Measurements from ENCODE around the gene PPP1R1B. TPM values are rescaled to one million over a fixed set of nuclear protein-coding genes. Genes with fewer than 3 reads are reported as not detected.

Gene PPP1R1B
- total and polyA plus RNA-seq, 3 donors from 2014 or later = 22.4 to 63.1 (median 24.3) TPM

DNA sequence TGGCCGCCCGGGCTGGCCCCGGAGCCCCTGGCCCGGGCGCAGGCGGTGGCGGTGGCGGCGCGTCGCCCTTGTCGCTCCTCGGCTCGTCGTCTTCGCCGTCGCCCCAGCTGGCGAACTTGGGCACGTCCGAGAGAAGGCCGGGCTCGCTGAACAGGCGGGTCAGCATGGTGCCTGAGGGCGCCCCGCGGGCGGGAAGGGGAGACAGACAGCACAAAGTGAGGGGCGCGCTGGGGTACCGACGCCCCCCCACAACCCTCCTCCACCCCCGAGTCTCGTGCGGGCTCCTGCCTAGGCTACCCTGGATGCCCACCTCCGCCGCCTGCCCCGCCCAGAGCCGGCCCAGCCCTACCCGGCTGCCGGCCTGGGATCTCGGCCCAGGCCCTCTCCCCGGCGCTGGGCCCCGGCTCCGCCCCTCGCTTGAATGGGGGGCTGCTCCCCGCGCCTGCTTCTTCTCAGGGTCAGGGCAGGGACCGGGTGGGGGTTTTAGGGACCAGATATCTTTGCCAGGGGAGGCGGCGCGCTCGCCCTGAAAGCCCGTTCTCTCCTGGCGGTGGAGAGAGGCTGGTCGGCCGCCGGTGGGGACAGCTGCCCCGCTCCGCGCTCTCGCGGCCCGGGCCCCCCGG, 20.2 kb upstream of the PPP1R1B start:
- H3K27me3 ChIP-seq = peaks cover 5% of the 10 kb centered on the region
- DNase-seq = no peak
- WGBS, 2 donors = 0 to 1% methylated on average over 11 to 63 of the region's 66 CpGs
- no peak overlapping the region for H3K27ac ChIP-seq
- H3K9me3 ChIP-seq = no peaks in the 10 kb centered on the region
- intact Hi-C loops (cut with DNase I; ENCODE audit: low total_unique reads) = no loop called here
- H3K36me3 ChIP-seq (ENCODE audit: low read depth, missing control alignments) = no peaks in the 10 kb centered on the region
- peaks cover 6% of the 10 kb centered on the region for H3K4me1 ChIP-seq
- TF ChIP-seq POLR2A (IDR thresholded peaks at IDR 0.05) = no peak
- TF ChIP-seq, protein P1, sequence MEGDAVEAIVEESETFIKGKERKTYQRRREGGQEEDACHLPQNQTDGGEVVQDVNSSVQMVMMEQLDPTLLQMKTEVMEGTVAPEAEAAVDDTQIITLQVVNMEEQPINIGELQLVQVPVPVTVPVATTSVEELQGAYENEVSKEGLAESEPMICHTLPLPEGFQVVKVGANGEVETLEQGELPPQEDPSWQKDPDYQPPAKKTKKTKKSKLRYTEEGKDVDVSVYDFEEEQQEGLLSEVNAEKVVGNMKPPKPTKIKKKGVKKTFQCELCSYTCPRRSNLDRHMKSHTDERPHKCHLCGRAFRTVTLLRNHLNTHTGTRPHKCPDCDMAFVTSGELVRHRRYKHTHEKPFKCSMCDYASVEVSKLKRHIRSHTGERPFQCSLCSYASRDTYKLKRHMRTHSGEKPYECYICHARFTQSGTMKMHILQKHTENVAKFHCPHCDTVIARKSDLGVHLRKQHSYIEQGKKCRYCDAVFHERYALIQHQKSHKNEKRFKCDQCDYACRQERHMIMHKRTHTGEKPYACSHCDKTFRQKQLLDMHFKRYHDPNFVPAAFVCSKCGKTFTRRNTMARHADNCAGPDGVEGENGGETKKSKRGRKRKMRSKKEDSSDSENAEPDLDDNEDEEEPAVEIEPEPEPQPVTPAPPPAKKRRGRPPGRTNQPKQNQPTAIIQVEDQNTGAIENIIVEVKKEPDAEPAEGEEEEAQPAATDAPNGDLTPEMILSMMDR (IDR thresholded peaks at IDR 0.05) = no peak
- H3K4me3 ChIP-seq = peak overlapping the region in 1 of 2 donors; percentile 3

DNA sequence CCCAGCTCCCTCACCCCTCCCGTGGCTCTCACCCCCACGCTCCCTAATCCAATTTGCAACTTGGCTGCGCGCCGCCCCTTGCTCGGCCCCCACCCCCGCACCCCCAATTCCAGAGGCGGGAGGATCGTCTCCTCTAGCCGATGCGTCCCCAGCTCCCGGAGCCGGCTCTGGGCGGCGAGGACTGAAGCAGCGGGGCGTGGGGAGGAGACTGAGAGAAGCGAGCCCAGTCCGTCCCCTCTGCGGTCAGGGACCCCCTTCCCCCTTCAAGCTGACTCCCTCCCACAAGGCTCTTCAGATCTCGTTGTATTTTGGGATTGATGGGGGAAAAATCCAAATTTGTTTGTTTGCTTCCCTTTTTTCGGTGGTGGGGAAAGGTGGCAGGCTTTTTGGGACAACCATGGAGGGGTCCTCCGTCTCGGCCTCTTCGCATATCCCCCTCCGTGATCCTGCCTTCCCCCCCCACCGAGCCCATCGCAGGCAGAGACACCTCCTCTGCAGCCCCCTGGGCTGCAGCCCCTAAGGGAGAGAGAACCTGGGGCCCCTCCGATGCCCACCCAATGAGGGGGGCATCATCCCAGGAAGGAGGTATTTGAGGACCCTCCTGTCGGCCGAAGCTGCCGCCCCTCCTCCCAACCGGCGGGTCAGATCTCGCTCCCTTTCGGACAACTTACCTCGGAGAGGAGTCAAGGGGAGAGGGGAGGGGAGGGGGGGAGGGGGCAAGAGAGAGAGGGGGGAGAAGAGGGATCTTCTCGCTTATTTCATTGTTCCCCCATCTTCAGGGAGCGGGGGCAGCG, 19.5 kb upstream of the PPP1R1B start:
- Histone ChIP-seq H3K4me1 (peaks cover 6% of the 10 kb centered on the region), H3K4me3 (no peak overlapping the region), H3K27ac (no peak overlapping the region), H3K9me3 (no peaks in the 10 kb centered on the region), H3K27me3 (peaks cover 5% of the 10 kb centered on the region), H3K36me3 (ENCODE audit: low read depth, missing control alignments) (no peaks in the 10 kb centered on the region)
- no peak for TF ChIP-seq POLR2A (IDR thresholded peaks at IDR 0.05)
- TF ChIP-seq, protein P1 (IDR thresholded peaks at IDR 0.05) = no peak
- WGBS, 2 donors = 0 to 2% methylated on average over 16 to 37 of the region's 40 CpGs
- no peak for DNase-seq
- intact Hi-C loops (cut with DNase I; ENCODE audit: low total_unique reads) = no loop called here

DNA sequence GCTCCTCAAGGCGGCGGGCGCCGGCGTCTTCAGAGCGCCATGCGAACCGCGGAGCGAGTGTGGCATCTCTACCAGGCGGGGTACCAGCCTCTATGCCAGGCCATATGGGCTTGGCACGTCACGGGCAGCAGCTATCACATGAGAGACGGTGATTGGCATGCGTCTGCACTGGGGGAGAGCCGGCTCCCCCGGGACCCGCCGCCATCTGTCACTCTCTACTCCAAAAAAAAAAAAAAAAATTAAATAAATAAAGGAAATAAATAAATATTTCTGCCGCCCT, 19.0 kb upstream of the PPP1R1B start, which contains the start of gene NEUROD2:
NEUROD2 (minus strand) TSS at position 70 of the 280 bp plus-strand sequence. CDS start 1,321 bp downstream, outside the sequence.
- TF ChIP-seq, protein P1 (IDR thresholded peaks at IDR 0.05) = no peak
- no peak for TF ChIP-seq POLR2A (IDR thresholded peaks at IDR 0.05)
- intact Hi-C loops (cut with DNase I; ENCODE audit: low total_unique reads) = no loop called here
- Histone ChIP-seq H3K27me3 (peaks cover 5% of the 10 kb centered on the region), H3K27ac (no peak within 1 kb of the TSS), H3K4me3 (no peak within 1 kb of the TSS), H3K36me3 (ENCODE audit: low read depth, missing control alignments) (no peaks in the 10 kb centered on the region), H3K4me1 (peaks cover 6% of the 10 kb centered on the region), H3K9me3 (no peaks in the 10 kb centered on the region)
- WGBS, 2 donors = 4 to 6% methylated on average over 16 to 20 of the region's 20 CpGs
- no peak for DNase-seq

DNA sequence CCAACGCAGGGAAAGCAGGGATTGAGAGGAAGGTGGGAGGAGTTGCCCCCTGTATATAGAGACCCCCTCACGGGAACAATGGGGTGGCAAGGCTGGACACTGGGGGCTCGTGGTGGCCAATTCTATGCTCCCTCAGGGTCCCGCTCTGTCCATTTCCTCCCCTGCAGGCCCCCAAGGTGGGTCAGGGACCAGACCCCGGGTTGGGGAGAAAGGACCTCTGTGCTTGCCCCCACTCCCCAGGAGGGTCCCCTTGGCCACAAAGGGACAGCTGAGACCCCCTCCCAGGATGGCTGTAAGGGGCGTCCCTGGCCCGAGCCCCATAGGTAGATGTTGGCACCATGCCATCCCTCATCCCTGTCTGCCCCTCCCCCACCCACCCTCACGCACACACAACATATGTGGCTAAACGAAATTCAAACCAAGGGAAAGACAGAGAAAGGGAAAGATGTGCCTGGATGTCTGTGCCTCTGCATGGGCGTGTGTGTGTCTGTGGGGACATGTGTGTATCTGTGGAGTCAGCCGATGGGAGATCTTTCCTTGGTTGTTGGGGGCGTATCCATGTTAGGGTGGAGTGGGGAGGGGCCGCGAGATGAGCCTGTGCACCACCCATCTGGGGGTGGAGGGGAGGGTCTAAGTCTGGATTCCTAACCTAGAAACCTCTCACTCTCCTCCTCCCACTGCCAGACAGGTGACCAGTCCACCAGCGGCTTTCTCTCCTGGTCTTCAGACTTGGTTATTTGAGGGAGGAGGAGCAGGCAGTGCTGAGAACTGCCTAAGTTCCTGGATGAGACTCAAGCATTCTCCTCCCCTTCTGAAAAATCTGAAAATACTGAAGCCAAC, 18.4 kb upstream of the PPP1R1B start:
- H3K27me3 ChIP-seq = peaks cover 5% of the 10 kb centered on the region

More for the DNA sequence above, 18.4 kb upstream of the PPP1R1B start:
- intact Hi-C loops (cut with DNase I; ENCODE audit: low total_unique reads) = no loop called here
- no peak for DNase-seq
- Histone ChIP-seq H3K4me3 (no peak overlapping the region), H3K9me3 (no peaks in the 10 kb centered on the region), H3K36me3 (ENCODE audit: low read depth, missing control alignments) (no peaks in the 10 kb centered on the region), H3K4me1 (peaks cover 6% of the 10 kb centered on the region), H3K27ac (no peak overlapping the region)
- TF ChIP-seq POLR2A (IDR thresholded peaks at IDR 0.05) = no peak
- TF ChIP-seq, protein P1 (IDR thresholded peaks at IDR 0.05) = no peak
- 6 to 16% methylated on average over 3 to 15 of the region's 15 CpGs for WGBS, 2 donors

All from testis (tissue), 3 donors.